NB4 (cell line): ENCODE data around the gene TUT1.
"Not testable (repeated sequence)": the region's sequence is repeated elsewhere in the genome, so short reads cannot be mapped to it uniquely, and the experiment has no call there.

Experiments used
- CTCF ChIP-seq: IDR thresholded peaks from one replicate; pipeline ENCODE4 v1.5.1; 2012; ENCODE audit warnings: low read depth, low read length
- POLR2A ChIP-seq: IDR thresholded peaks from 2 replicates; pipeline ENCODE4 v1.6.1; 2011; ENCODE audit warnings: mild to moderate bottlenecking; ENCODE audit not compliant: insufficient read length; ENCODE audit errors: extremely low read depth
- TF ChIP-seq, protein P1 (sequence below): IDR thresholded peaks from 2 replicates; pipeline ENCODE4 v1.6.1; 2011; ENCODE audit warnings: low read depth, low read length

DNA sequence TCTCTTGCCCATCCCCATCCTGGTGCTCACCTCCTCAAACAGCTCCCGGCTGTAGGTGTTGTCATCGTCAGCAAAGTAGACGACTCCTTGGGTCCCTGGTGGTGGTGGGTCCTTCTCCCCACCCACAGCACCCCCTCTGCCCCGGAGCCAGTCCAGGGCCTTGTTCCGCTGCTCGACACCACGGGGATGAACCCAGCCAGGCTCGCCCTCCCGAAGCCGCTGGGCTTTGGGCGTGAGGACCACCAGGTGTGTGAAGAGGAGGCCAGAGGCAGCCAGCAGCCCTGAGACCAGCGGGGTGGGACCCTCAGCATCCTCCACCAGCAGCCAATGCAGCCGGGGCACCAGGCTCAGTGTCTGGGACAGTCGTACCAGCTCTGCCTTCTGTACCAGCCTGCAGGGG, 25.6 kb upstream of the TUT1 start:
- not testable (repeated sequence) for TF ChIP-seq CTCF, POLR2A
- TF ChIP-seq, protein P1, sequence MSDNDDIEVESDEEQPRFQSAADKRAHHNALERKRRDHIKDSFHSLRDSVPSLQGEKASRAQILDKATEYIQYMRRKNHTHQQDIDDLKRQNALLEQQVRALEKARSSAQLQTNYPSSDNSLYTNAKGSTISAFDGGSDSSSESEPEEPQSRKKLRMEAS, result not testable (repeated sequence)
